GM21737 (cell line): ENCODE results near the gene ATP2B1.

Source experiments
- ATAC-seq: cut with Tn5 transposase; IDR thresholded peaks from one replicate; pipeline ENCODE4 v1.9.1; 2021; ENCODE audit warnings: mild to moderate bottlenecking, moderate library complexity; ENCODE audit not compliant: unreplicated experiment

The ATP2B1 gene

GRCh38 chr12:89603678-89604077 is 105.0 kb downstream of the ATP2B1 start:
- ATAC-seq = no peak

- ATAC-seq = peak; percentile 47
Measured at GRCh38 chr12:89597770-89598169, 110.9 kb downstream of the ATP2B1 start.

DNA sequence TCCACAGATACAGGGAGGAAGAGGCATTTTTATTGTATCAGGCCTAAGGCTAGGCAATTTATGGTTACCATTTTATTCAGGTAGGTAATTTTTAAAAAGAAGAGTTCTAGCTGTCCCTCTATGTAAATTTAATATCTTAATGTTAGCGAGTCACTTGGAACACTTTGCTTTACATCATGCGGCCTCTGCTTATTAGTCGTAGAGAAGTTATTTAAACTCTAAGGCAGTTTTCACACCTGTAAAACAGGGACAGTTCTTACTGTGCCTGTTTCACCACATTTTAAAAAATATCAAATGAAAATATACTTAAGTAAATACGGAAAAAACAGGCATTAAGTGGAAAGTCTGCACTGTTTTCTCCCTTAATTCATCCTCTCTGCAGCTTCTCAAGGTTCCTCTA is 111.4 kb downstream of the ATP2B1 start:
- no peak for ATAC-seq

DNA sequence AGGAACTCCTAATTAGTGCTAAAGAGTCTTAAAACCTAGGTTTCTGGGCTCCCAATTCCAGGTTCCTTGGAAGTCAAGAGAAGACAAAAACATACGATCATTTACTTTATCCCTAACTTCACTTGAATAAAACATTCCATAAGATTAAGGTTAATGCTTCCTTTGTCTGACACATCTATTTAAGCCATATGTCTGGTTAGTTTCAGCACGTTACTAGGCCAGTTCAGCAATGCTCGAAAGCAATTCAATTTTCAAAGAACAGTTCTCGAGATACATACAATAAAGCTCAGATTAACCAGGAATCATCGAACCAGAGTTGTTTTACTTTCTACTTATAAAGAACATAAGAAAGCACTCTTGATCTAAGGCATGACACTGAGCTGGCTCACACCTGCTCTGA is 114.8 kb downstream of the ATP2B1 start:
- ATAC-seq = no peak

- no peak for ATAC-seq
Measured at GRCh38 chr12:89593233-89593632, 115.4 kb downstream of the ATP2B1 start.

DNA sequence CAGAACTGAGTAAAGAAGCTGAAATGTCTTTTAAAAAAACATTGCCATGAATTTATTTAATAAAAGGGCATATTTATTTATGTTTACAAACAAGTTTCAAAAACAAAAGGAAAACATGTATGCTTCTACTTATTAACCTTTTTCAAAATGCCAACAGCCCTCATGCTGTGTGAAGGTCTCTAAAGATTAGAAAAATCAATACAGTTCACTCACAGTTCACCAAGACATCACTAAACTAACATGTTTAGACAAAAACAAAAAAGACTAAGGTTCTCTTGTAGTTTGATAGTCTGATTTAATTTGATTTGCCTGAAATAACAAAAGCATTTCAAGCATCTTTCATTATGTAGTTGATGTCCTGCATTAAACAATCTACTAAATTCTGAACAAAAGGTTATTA is 118.9 kb downstream of the ATP2B1 start:
- ATAC-seq = no peak

- ATAC-seq = no peak
Measured at GRCh38 chr12:89578499-89578898, 130.1 kb downstream of the ATP2B1 start.

DNA sequence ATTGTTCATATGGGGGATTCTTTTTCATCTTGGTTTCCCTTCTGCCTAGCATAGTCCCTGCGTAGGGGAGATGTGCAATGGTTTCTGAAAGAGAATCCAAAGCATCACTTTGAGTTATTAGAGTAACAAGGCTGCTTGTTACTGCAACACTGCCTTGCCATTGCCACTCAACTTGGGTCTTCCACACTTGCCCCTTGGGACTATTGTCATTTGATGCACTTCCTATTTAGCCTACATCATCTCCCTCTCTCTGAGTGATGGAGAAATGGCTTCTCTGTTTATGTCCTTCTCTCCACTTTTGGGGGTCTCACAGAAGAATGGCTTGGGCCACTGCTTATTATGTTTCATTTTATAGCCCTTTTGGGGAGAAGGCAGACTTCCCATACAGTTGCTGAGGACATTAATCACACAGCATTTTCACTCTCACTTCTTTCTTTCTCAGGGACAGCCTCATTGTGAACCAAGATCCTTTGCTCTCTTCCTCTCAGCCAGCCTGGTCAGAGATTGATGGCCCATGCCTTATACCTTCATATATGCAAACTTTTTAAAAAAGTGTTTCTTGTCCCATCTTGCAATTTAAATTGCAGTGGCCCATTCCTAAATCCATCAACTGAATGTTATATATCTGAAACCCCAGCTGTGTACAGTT is 131.9 kb downstream of the ATP2B1 start:
- ATAC-seq = no peak

- no peak for ATAC-seq
Measured at GRCh38 chr12:89575374-89575773, 133.3 kb downstream of the ATP2B1 start.

GRCh38 chr12:89574736-89575208 is 133.9 kb downstream of the ATP2B1 start:
- no peak for ATAC-seq

GRCh38 chr12:89573051-89573810 is 135.4 kb downstream of the ATP2B1 start:
- ATAC-seq = no peak

DNA sequence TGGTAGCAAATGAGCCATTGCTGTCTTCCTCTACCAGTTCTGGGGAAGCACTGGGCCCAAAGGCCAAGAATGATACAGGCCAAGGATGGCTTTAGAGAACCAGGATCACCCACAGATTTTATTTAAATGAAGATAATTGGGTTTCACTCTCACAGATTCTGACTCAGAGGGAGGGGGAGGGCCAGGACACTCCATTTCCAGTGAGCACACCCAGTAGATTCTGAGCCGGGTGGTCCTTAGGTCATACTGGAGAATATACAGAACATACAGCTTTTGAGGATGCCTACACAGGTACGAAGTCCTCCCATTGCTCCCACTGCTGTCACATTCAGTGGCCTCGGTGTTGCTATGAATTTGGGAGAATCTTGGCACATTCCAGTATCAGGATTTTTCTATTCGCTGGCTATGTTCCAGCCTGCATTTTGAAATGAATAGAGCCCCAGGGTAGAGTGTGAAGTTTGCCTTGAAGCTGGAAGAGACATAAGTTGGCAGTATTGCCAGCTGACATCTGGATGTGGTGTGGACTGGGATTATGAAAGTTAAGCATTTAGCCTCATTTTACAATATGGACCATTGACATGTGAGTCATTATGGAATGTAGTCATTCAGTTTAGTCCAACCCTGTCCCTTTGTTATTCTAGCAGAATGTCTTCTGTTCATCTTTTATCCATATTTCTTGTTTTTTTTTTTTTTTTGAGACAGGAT is 137.0 kb downstream of the ATP2B1 start:
- no peak for ATAC-seq

DNA sequence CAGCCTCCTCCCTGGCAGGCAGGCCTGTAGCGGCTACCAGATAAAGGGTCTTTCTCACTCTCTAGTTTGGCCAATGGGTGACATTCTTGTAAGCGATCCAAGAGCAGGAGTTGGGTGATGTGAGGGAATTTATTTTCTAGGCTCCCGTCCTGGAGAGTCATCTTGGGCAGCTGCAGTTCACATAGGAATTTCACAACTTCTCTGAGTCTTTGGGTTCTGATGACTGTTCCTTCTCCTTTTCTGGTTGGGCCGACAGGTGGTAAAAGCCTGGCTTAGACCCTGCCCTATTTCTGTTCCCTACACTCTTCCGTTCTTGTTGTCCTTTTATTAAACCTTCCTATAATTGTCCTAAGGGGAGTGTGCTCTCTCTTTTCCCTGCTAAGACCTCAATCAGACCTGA is 140.2 kb downstream of the ATP2B1 start:
- no peak for ATAC-seq

DNA sequence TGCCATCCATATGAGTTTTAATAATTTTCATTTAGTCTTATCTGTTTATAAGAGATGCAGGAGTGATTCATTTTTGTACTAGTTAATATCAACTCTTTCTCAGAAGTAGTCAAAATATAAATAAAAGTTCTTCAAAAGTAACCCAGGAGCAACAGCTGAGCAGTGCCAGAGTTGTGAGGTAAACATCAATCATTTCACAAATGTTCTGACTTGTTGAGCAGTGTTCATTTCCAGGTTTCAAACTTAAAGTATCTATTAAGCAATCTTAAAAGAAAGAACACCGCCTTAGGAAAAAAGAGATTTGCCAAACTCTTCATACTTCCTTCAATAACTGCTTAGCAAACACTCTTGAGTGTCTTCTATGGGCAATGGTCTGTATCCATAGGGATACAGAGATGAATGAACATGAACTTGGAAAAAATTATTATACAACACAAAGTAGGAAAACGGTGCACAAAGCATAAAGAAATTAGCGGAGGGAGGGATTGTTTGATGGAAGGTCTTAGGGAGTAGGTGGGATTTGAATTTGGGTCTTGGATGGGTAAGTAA is 140.9 kb downstream of the ATP2B1 start:
- no peak for ATAC-seq

- no peak for ATAC-seq
Measured at GRCh38 chr12:89566615-89567014, 142.0 kb downstream of the ATP2B1 start.

DNA sequence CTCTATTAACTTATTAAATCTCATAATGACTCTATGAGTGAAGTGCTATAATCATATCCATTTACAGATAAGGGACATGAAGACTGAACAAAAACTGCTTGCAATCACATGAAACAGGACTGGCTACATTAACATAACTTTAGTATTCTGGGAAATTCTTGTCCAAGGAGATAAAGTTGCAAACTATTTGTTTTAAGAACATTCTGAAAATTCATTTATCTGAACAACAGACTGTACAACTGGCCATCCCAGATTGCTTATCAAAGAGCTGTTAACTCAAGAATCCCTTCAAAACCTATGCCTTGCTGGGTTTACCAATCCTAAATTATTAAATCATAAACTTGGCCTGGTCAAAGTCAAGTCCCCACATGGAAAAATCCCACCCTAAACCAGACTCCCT is 143.6 kb downstream of the ATP2B1 start:
- ATAC-seq = no peak

- ATAC-seq = no peak
Measured at GRCh38 chr12:89559753-89560152, 148.9 kb downstream of the ATP2B1 start.

- ATAC-seq = no peak
Measured at GRCh38 chr12:89556976-89557375, 151.7 kb downstream of the ATP2B1 start.

GRCh38 chr12:89552376-89552775 is 156.3 kb downstream of the ATP2B1 start:
- ATAC-seq = no peak

DNA sequence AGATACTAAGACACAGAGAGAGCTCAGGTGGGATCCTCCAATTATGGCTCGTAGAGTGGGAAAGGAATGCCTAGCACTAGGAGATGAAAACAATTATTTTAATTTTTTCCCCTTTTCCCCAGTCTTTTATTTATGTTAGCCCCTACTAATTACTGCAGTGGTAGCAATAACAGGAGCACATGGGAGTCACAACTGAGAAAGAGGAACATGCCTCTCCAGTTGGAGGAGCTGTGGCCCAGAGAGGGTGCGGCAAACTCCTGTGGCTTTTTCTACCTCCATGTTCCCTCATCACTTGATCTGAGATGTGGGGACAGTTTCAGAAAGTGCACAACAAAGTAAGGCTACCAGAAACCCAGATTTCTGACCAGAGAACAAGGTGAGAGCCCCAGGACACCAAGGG is 156.9 kb downstream of the ATP2B1 start:
- no peak for ATAC-seq

DNA sequence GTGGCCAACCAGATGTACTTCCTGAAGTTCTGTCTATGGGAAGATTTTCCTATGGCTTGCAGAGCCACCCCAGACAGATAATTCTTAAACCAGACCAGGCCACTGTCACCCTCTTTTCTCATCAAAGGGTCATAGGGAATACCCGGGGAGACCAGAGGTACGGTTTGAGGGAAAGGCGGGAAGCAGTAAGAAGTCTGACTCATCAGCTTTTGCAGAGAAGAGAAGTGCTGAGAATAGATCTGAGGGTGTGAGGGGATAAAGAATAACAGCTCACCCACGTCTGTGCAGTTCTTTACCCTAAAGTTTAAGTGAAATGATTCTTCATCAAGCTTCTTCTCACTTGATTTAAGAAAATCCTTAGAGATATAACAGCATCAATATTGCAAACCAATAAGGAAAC is 161.5 kb downstream of the ATP2B1 start:
- ATAC-seq = no peak

- ATAC-seq = no peak
Measured at GRCh38 chr12:89546151-89546550, 162.5 kb downstream of the ATP2B1 start.
